IMR-90 (cell line): Measurements from ENCODE around the gene GARNL3. TPM values are rescaled to one million over a fixed set of nuclear protein-coding genes. Genes with fewer than 3 reads are reported as not detected.

Source experiments
- ATAC-seq: fragments of 200-7000 bp; cut with Tn5 transposase; 2 replicates; pipeline ENCODE4 v1.9.1; 2020; ENCODE audit warnings: low read depth, mild to moderate bottlenecking, moderate library complexity
- BruUV-seq: library from RNA; stranded (reverse); fragments of 400-500 nt; replicated peaks from 2 replicates; lab custom pipeline; 2021; lab: Mats Ljungman, UMichigan
- CTCF ChIA-PET: fragments of 300-600 bp; formaldehyde crosslinking; extraction: SDS; loops from one replicate; lab custom pipeline; 2021; ENCODE audit warnings: antibody characterized with exemption; lab: Yijun Ruan, JAX
- POLR2A ChIA-PET: fragments of 300-600 bp; sonication (Branson Sonifier 250); formaldehyde crosslinking; loops from one replicate; lab custom pipeline; 2022; ENCODE audit warnings: antibody characterized with exemption; ENCODE audit not compliant: unreplicated experiment; lab: Charles Lee
- DNase-seq: peaks from one replicate; pipeline ENCODE4 v3.0.0; 2013
- H2AFZ ChIP-seq: replicated peaks from 2 replicates; pipeline ENCODE3; 2013; ENCODE audit warnings: low read length, mild to moderate bottlenecking; ENCODE audit not compliant: poor library complexity
- H2AK5ac ChIP-seq: 2 replicates; pipeline ENCODE4 v1.6.1; 2013; ENCODE audit warnings: low read depth, low read length, inconsistent platforms
- H2AK9ac ChIP-seq: replicated peaks from 2 replicates; pipeline ENCODE3; 2013; ENCODE audit warnings: mild to moderate bottlenecking, low read depth, low read length, moderate library complexity; ENCODE audit not compliant: poor library complexity
- H2BK120ac ChIP-seq: 2 replicates; pipeline ENCODE4 v1.6.1; 2013; ENCODE audit warnings: low read depth, low read length, inconsistent platforms
- H2BK15ac ChIP-seq: 3 replicates; pipeline ENCODE4 v1.6.1; 2013; ENCODE audit warnings: low read depth, low read length, inconsistent platforms
- H2BK20ac ChIP-seq: 2 replicates; pipeline ENCODE4 v1.6.1; 2013; ENCODE audit warnings: low read depth, mild to moderate bottlenecking, inconsistent platforms, low read length, moderate library complexity
- H2BK5ac ChIP-seq: 2 replicates; pipeline ENCODE4 v1.6.1; 2013; ENCODE audit warnings: mild to moderate bottlenecking, low read depth, low read length, inconsistent platforms; ENCODE audit not compliant: poor library complexity, severe bottlenecking
- H3K14ac ChIP-seq: replicated peaks from 2 replicates; pipeline ENCODE4 v1.6.1; 2013; ENCODE audit warnings: low read depth, low read length, inconsistent platforms
- H3K18ac ChIP-seq: 2 replicates; pipeline ENCODE4 v1.6.1; 2013; ENCODE audit warnings: low read depth, low read length, control low read depth
- H3K23ac ChIP-seq: 2 replicates; pipeline ENCODE4 v1.6.1; 2013; ENCODE audit warnings: low read depth, low read length, inconsistent platforms
- H3K27ac ChIP-seq: 2 replicates; pipeline ENCODE4 v1.5.1; 2013; ENCODE audit warnings: mild to moderate bottlenecking, control low read depth, low read length; ENCODE audit not compliant: insufficient read depth
- H3K27me3 ChIP-seq: 2 replicates; pipeline ENCODE4 v1.6.1; 2013; ENCODE audit warnings: low read length; ENCODE audit not compliant: control insufficient read depth, insufficient read depth
- H3K36me3 ChIP-seq: 2 replicates; pipeline ENCODE4 v1.6.1; 2013; ENCODE audit warnings: low read length, mixed read lengths; ENCODE audit not compliant: control insufficient read depth, insufficient read depth
- H3K4ac ChIP-seq: 2 replicates; pipeline ENCODE4 v1.6.1; 2013; ENCODE audit warnings: low read depth, low read length, inconsistent platforms
- H3K4me1 ChIP-seq: 2 replicates; pipeline ENCODE4 v1.6.1; 2013; ENCODE audit warnings: low read length, mixed read lengths; ENCODE audit not compliant: control insufficient read depth, insufficient read depth
- H3K4me2 ChIP-seq: 2 replicates; pipeline ENCODE4 v1.6.1; 2013; ENCODE audit warnings: low read depth, mild to moderate bottlenecking, control low read depth, low read length, moderate library complexity
- H3K4me3 ChIP-seq: 2 replicates; pipeline ENCODE4 v1.5.1; 2013; ENCODE audit warnings: low read depth, mild to moderate bottlenecking, control low read depth, low read length, moderate library complexity; ENCODE audit not compliant: insufficient read depth
- H3K56ac ChIP-seq: 2 replicates; pipeline ENCODE4 v1.6.1; 2013; ENCODE audit warnings: low read length, inconsistent platforms; ENCODE audit not compliant: insufficient read depth; ENCODE audit errors: extremely low read depth
- H3K79me1 ChIP-seq, 2 experiments: 2 replicates each; pipeline ENCODE4 v1.6.1; 2013; ENCODE audit warnings: low read length in 2 of 2, inconsistent platforms in 1 of 2, low read depth in 1 of 2
- H3K9ac ChIP-seq: 2 replicates; pipeline ENCODE4 v1.6.1; 2013; ENCODE audit warnings: low read depth, low read length, control low read depth
- H3K9me1 ChIP-seq: 2 replicates; pipeline ENCODE4 v1.6.1; 2013; ENCODE audit warnings: low read length, inconsistent platforms; ENCODE audit not compliant: insufficient read depth
- H3K9me3 ChIP-seq: 2 replicates; pipeline ENCODE4 v1.6.1; 2013; ENCODE audit warnings: low read length; ENCODE audit not compliant: control insufficient read depth, insufficient read depth
- H4K20me1 ChIP-seq: 2 replicates; pipeline ENCODE4 v1.6.1; 2013; ENCODE audit warnings: low read length, inconsistent platforms; ENCODE audit not compliant: insufficient read depth
- H4K5ac ChIP-seq: 2 replicates; pipeline ENCODE4 v1.6.1; 2013; ENCODE audit warnings: mild to moderate bottlenecking, low read depth, low read length, control low read depth
- H4K8ac ChIP-seq, 2 experiments: 2 replicates each; pipeline ENCODE4 v1.6.1; 2013; ENCODE audit warnings: low read depth in 2 of 2, low read length in 2 of 2, control low read depth in 1 of 2, inconsistent platforms in 1 of 2
- H4K91ac ChIP-seq: 2 replicates; pipeline ENCODE4 v1.6.1; 2013; ENCODE audit warnings: low read depth, low read length, inconsistent platforms; ENCODE audit not compliant: insufficient read depth
- BHLHE40 ChIP-seq: fragments of 150-350 bp; IDR thresholded peaks from 2 replicates; pipeline ENCODE4 v1.6.1; 2016; ENCODE audit warnings: mild to moderate bottlenecking, low read depth, low read length
- CEBPB ChIP-seq: IDR thresholded peaks from 2 replicates; pipeline ENCODE4 v1.6.1; 2012; ENCODE audit warnings: low read depth, low read length, improper control_type of control experiment
- CHD1 ChIP-seq: IDR thresholded peaks from 2 replicates; pipeline ENCODE4 v1.6.1; 2012; ENCODE audit warnings: low read depth, low read length, improper control_type of control experiment
- CTCF ChIP-seq: conservative IDR thresholded peaks from 2 replicates; pipeline ENCODE4 v1.5.1; 2012; ENCODE audit warnings: mild to moderate bottlenecking, low read depth, low read length, improper control_type of control experiment
- ELK1 ChIP-seq: fragments of 150-350 bp; IDR thresholded peaks from 2 replicates; pipeline ENCODE4 v1.6.1; 2016; ENCODE audit warnings: low read depth, mild to moderate bottlenecking, low read length, moderate library complexity, borderline replicate concordance
- FOS ChIP-seq: fragments of 150-350 bp; IDR thresholded peaks from 2 replicates; pipeline ENCODE4 v1.6.1; 2016; ENCODE audit warnings: low read depth, low read length
- MAFK ChIP-seq: IDR thresholded peaks from 2 replicates; pipeline ENCODE4 v1.6.1; 2012; ENCODE audit warnings: low read depth, low read length, improper control_type of control experiment
- MAZ ChIP-seq: IDR thresholded peaks from 2 replicates; pipeline ENCODE4 v1.6.1; 2012; ENCODE audit warnings: low read depth, mild to moderate bottlenecking, low read length, improper control_type of control experiment, moderate library complexity, borderline replicate concordance
- MXI1 ChIP-seq: IDR thresholded peaks from 2 replicates; pipeline ENCODE4 v1.6.1; 2012; ENCODE audit warnings: low read depth, mild to moderate bottlenecking, low read length, moderate library complexity, borderline replicate concordance
- NFE2L2 ChIP-seq: fragments of 150-350 bp; IDR thresholded peaks from 2 replicates; pipeline ENCODE4 v1.6.1; 2016; ENCODE audit warnings: low read depth, mild to moderate bottlenecking, low read length
- POLR2A ChIP-seq: IDR thresholded peaks from 2 replicates; pipeline ENCODE4 v1.6.1; 2012; ENCODE audit warnings: mild to moderate bottlenecking, low read depth, low read length
- RAD21 ChIP-seq: IDR thresholded peaks from 2 replicates; pipeline ENCODE4 v1.6.1; 2012; ENCODE audit warnings: low read length, improper control_type of control experiment
- RCOR1 ChIP-seq: IDR thresholded peaks from 2 replicates; pipeline ENCODE4 v1.6.1; 2012; ENCODE audit warnings: mild to moderate bottlenecking, low read length, improper control_type of control experiment; ENCODE audit not compliant: insufficient replicate concordance
- RFX5 ChIP-seq: IDR thresholded peaks from 2 replicates; pipeline ENCODE4 v1.8.0; 2012; ENCODE audit warnings: low read depth, mild to moderate bottlenecking, low read length, moderate library complexity
- SMC3 ChIP-seq: fragments of 150-350 bp; IDR thresholded peaks from 2 replicates; pipeline ENCODE4 v1.6.1; 2016; ENCODE audit warnings: low read depth, mild to moderate bottlenecking, antibody characterized with exemption, low read length, moderate library complexity
- USF2 ChIP-seq: fragments of 150-350 bp; IDR thresholded peaks from 2 replicates; pipeline ENCODE4 v1.6.1; 2017; ENCODE audit warnings: mild to moderate bottlenecking, antibody characterized with exemption, low read length, low read depth
- WGBS, 2 experiments: methylation state at CpG; one replicate each; pipeline versions ENCODE4 v1.1.5 to v1.1.7; 2013; ENCODE audit warnings: missing lambda C conversion rate in 2 of 2; ENCODE audit not compliant: insufficient read length in 1 of 2; ENCODE audit errors: extremely low coverage in 2 of 2; 5-methylcytosine and 5-hydroxymethylcytosine counted together
- dilution Hi-C: fragments of 300-500 bp; cut with HindIII; formaldehyde crosslinking; loops from one replicate; pipeline ENCODE4 v1.14.3; 2018; ENCODE audit warnings: low sequenced_read_pairs; ENCODE audit not compliant: unreplicated experiment
- in situ Hi-C: fragments of 300-500 bp; cut with MboI; formaldehyde crosslinking; loops from 3 replicates; pipeline ENCODE4 v1.14.3; 2019; ENCODE audit warnings: low sequenced_read_pairs, inconsistent platforms, mixed read lengths
- intact Hi-C: fragments of 100-400 bp; cut with micrococcal nuclease; formaldehyde crosslinking; loops from 2 replicates; pipeline ENCODE4 v1.10.0; 2022
- polyA plus RNA-seq, 3 experiments: library from polyadenylated mRNA; depleted of rRNA; stranded (reverse); fragments of >200 nt; gene quantifications; 2 replicates each; pipeline ENCODE4 v1.2.3, GENCODE V29; 2012; ENCODE audit warnings: low replicate concordance in 1 of 3
- total RNA-seq: library from RNA; depleted of rRNA; stranded (reverse); fragments of >200 nt; gene quantifications from 2 replicates; pipeline ENCODE4 v1.2.3, GENCODE V29; 2012

The GARNL3 gene
- total and polyA plus RNA-seq, 2 of the 4 experiments (the other 2 are of a cell fraction), result 1.9 to 5.0 TPM

- Histone ChIP-seq H3K9me1 (peaks cover 5% of the 10 kb centered on the region; the same call in 1 of the 2 replicates), H3K4ac (no peak overlapping the region), H2AK5ac (no peak overlapping the region), H3K4me2 (no peak overlapping the region), H3K27me3 (no peaks in the 10 kb centered on the region), H3K9me3 (no peaks in the 10 kb centered on the region), H3K23ac (no peak overlapping the region), H3K27ac (no peak overlapping the region), H4K5ac (no peak overlapping the region), H4K91ac (no peak overlapping the region), H4K8ac (no peak overlapping the region), H2BK120ac (no peak overlapping the region), H2AFZ (no peak overlapping the region), H2BK5ac (no peak overlapping the region), H3K56ac (no peak overlapping the region), H3K79me1 (no peaks in the 10 kb centered on the region), H2AK9ac (no peak overlapping the region), H3K4me3 (no peak overlapping the region), H4K20me1 (no peaks in the 10 kb centered on the region), H3K14ac (no peak overlapping the region), H3K18ac (no peak overlapping the region), H3K4me1 (peaks cover 3% of the 10 kb centered on the region), H2BK20ac (no peak overlapping the region), H2BK15ac (no peak overlapping the region), H3K9ac (no peak overlapping the region), H3K36me3 (no peaks in the 10 kb centered on the region)
- 83% methylated on average over 1 of the region's 3 CpGs; no CpG with 5 or more reads in 1 of the 2 experiments for WGBS, 2 experiments
- DNase-seq (no peak), ATAC-seq (no peak)
- no TSS peak for BruUV-seq
- POLR2A ChIA-PET, result interaction anchor here (0.6 kb wide), 1 partner anchor 44 kb away, joined by 4 read pairs; no protein-coding TSS in a partner anchor
- no peak for TF ChIP-seq CHD1
- no peak for TF ChIP-seq MXI1
- no peak for TF ChIP-seq POLR2A
- no peak for TF ChIP-seq USF2
- TF ChIP-seq SMC3, result no peak
- TF ChIP-seq RCOR1, result no peak
- TF ChIP-seq RFX5, result no peak
- TF ChIP-seq MAZ, result no peak
- TF ChIP-seq CEBPB, result no peak
- TF ChIP-seq ELK1, result no peak
- no peak for TF ChIP-seq NFE2L2
- no peak for TF ChIP-seq CTCF
- no peak for TF ChIP-seq RAD21
- TF ChIP-seq FOS, result no peak
- no peak for TF ChIP-seq MAFK
- TF ChIP-seq BHLHE40, result no peak
- in situ Hi-C loops, result no loop called here
- CTCF ChIA-PET, result no interaction called here
- intact Hi-C loops, result no loop called here
- dilution Hi-C loops, result no loop called here
These were observed 81.0 kb downstream of the GARNL3 start for GRCh38 chr9:127345566-127345965.
